Testis (tissue), 2 donors: Measurements from ENCODE around the gene ZBTB20.

Experiments used
- CTCF ChIP-seq, 3 experiments: fragments of 450-650 bp in 2 of 3; fragments of 200-600 bp in 1 of 3; sonication (generic) in 1 of 3; IDR thresholded peaks; one replicate each; pipeline ENCODE4 v1.5.1; 2016 to 2019; ENCODE audit warnings: antibody characterized with exemption in 3 of 3, mild to moderate bottlenecking in 2 of 3, moderate library complexity in 1 of 3
- POLR2A ChIP-seq: fragments of 450-650 bp; IDR thresholded peaks from one replicate; pipeline ENCODE4 v1.6.1; 2017; ENCODE audit warnings: antibody characterized with exemption, mild to moderate bottlenecking, moderate library complexity

GRCh38 chr3:114694251-114694650 lies 452.8 kb downstream of the ZBTB20 start:
- no peak for TF ChIP-seq POLR2A
- TF ChIP-seq CTCF (IDR thresholded peaks at IDR 0.05), result no peak
